Activated T-cell treated with anti-CD3 and anti-CD28 coated beads, Interleukin-2, amount 50 U/mL, for 72 hours (primary cell): ENCODE results near the gene TPI1. TPM values are rescaled to one million over a fixed set of nuclear protein-coding genes. Genes with fewer than 3 reads are reported as not detected.

Source experiments
- ATAC-seq, 2 donors: fragments of 150-1000 bp; cut with Tn5 transposase; replicated peaks in 1 of 2; 2 replicates each; pipeline ENCODE4 v1.10.0; 2021; ENCODE audit warnings: moderate library complexity in 2 of 2, mild to moderate bottlenecking in 1 of 2
- DNase-seq, 2 donors: peaks; one replicate each; pipeline ENCODE4 v3.0.0; 2021 to 2022; ENCODE audit warnings: mixed read lengths in 1 of 2
- H3K27ac Mint-ChIP-seq: one replicate; pipeline ENCODE4 v1.8.0; 2022; ENCODE audit warnings: mild to moderate bottlenecking, moderate library complexity, mixed read lengths
- H3K27me3 Mint-ChIP-seq: one replicate; pipeline ENCODE4 v1.8.0; 2022; ENCODE audit warnings: low read depth, mixed read lengths
- H3K36me3 Mint-ChIP-seq, 2 donors: one replicate each; pipeline ENCODE4 v1.8.0; 2022; ENCODE audit warnings: mixed read lengths in 2 of 2, mild to moderate bottlenecking in 1 of 2; ENCODE audit not compliant: insufficient read depth in 2 of 2
- H3K4me1 Mint-ChIP-seq: one replicate; pipeline ENCODE4 v1.8.0; 2022; ENCODE audit warnings: low read depth, mixed read lengths
- H3K4me3 Mint-ChIP-seq, 2 donors: one replicate each; pipeline ENCODE4 v1.8.0; 2022; ENCODE audit warnings: mild to moderate bottlenecking in 2 of 2, mixed read lengths in 2 of 2, moderate library complexity in 2 of 2
- H3K9me3 Mint-ChIP-seq, 2 donors: one replicate each; pipeline ENCODE4 v1.8.0; 2022; ENCODE audit warnings: mixed read lengths in 2 of 2
- total RNA-seq, 2 donors: library from RNA; stranded (reverse); gene quantifications; one replicate each; pipeline ENCODE4 v1.2.3, GENCODE V29; 2022

TPI1 gene
- total RNA-seq, 2 donors from 2014 or later, result 504 to 562 TPM

- Mint-ChIP-seq H3K36me3 (peaks cover 0 to 3% of the 10 kb centered on the region in 2 donors), H3K9me3 (no peaks in the 10 kb centered on the region), H3K4me3 (no peak overlapping the region), H3K27ac (no peak overlapping the region), H3K4me1 (peaks cover 30% of the 10 kb centered on the region), H3K27me3 (peaks cover 33% of the 10 kb centered on the region)
- ATAC-seq, result no peak
- no peak for DNase-seq
Measured at GRCh38 chr12:6832125-6832524, 35.2 kb upstream of the TPI1 start.

- H3K9me3 Mint-ChIP-seq, result no peaks in the 10 kb centered on the region
Measured at GRCh38 chr12:6833189-6833890, 34.0 kb upstream of the TPI1 start.

GRCh38 chr12:6834254-6834653 is 33.1 kb upstream of the TPI1 start:
- DNase-seq (no peak), ATAC-seq (no peak)
- Mint-ChIP-seq H3K4me1 (peaks cover 15% of the 10 kb centered on the region), H3K27ac (no peak overlapping the region), H3K27me3 (peaks cover 14% of the 10 kb centered on the region), H3K36me3 (peaks cover 0 to 1% of the 10 kb centered on the region in 2 donors), H3K4me3 (no peak overlapping the region), H3K9me3 (no peaks in the 10 kb centered on the region)

More at GRCh38 chr12:6833189-6833890, 34.0 kb upstream of the TPI1 start:
- ATAC-seq (no peak), DNase-seq (no peak)
- peaks cover 21% of the 10 kb centered on the region for H3K27me3 Mint-ChIP-seq
- H3K36me3 Mint-ChIP-seq, result peaks cover 0 to 1% of the 10 kb centered on the region in 2 donors
- H3K27ac Mint-ChIP-seq, result no peak overlapping the region
- no peak overlapping the region for H3K4me3 Mint-ChIP-seq
- peaks cover 19% of the 10 kb centered on the region for H3K4me1 Mint-ChIP-seq

- DNase-seq, result no peak
- H3K9me3 Mint-ChIP-seq, result no peaks in the 10 kb centered on the region
- H3K4me3 Mint-ChIP-seq, result no peak overlapping the region
- peaks cover 11% of the 10 kb centered on the region for H3K4me1 Mint-ChIP-seq
- peaks cover 0 to 1% of the 10 kb centered on the region in 2 donors for H3K36me3 Mint-ChIP-seq
- no peak for ATAC-seq
- H3K27ac Mint-ChIP-seq, result no peak overlapping the region
- H3K27me3 Mint-ChIP-seq, result peaks cover 13% of the 10 kb centered on the region
Measured at GRCh38 chr12:6834873-6835272, 32.5 kb upstream of the TPI1 start.

GRCh38 chr12:6836851-6837250 is 30.5 kb upstream of the TPI1 start:
- no peak overlapping the region for H3K4me3 Mint-ChIP-seq
- no peaks in the 10 kb centered on the region for H3K9me3 Mint-ChIP-seq
- no peaks in the 10 kb centered on the region for H3K36me3 Mint-ChIP-seq
- no peak for ATAC-seq
- H3K4me1 Mint-ChIP-seq, result peaks cover 11% of the 10 kb centered on the region
- H3K27ac Mint-ChIP-seq, result no peak overlapping the region
- no peaks in the 10 kb centered on the region for H3K27me3 Mint-ChIP-seq
- no peak for DNase-seq

- ATAC-seq (no peak), DNase-seq (no peak)
- Mint-ChIP-seq H3K4me3 (no peak overlapping the region), H3K27ac (no peak overlapping the region), H3K27me3 (no peaks in the 10 kb centered on the region), H3K9me3 (no peaks in the 10 kb centered on the region), H3K36me3 (no peaks in the 10 kb centered on the region), H3K4me1 (peaks cover 11% of the 10 kb centered on the region)
Measured at GRCh38 chr12:6837370-6838060, 29.8 kb upstream of the TPI1 start.

GRCh38 chr12:6838854-6839253 is 28.5 kb upstream of the TPI1 start:
- peaks cover 10% of the 10 kb centered on the region for H3K4me1 Mint-ChIP-seq
- H3K4me3 Mint-ChIP-seq, result no peak overlapping the region
- H3K36me3 Mint-ChIP-seq, result no peaks in the 10 kb centered on the region
- DNase-seq (no peak), ATAC-seq (no peak)
- no peaks in the 10 kb centered on the region for H3K9me3 Mint-ChIP-seq
- H3K27me3 Mint-ChIP-seq, result no peaks in the 10 kb centered on the region
- H3K27ac Mint-ChIP-seq, result no peak overlapping the region

GRCh38 chr12:6839482-6840201 is 27.7 kb upstream of the TPI1 start:
- Mint-ChIP-seq H3K36me3 (no peaks in the 10 kb centered on the region), H3K27me3 (no peaks in the 10 kb centered on the region), H3K4me3 (no peak overlapping the region), H3K4me1 (peaks cover 2% of the 10 kb centered on the region), H3K9me3 (no peaks in the 10 kb centered on the region), H3K27ac (no peak overlapping the region)
- ATAC-seq (no peak), DNase-seq (no peak)

GRCh38 chr12:6840330-6840729 is 27.0 kb upstream of the TPI1 start:
- DNase-seq (no peak), ATAC-seq (no peak)
- Mint-ChIP-seq H3K27ac (no peak overlapping the region), H3K4me1 (no peaks in the 10 kb centered on the region), H3K36me3 (peaks cover 0 to 2% of the 10 kb centered on the region in 2 donors), H3K27me3 (no peaks in the 10 kb centered on the region), H3K4me3 (no peak overlapping the region), H3K9me3 (no peaks in the 10 kb centered on the region)

- Mint-ChIP-seq H3K27me3 (no peaks in the 10 kb centered on the region), H3K4me3 (no peak within 1 kb of the TSS), H3K9me3 (no peaks in the 10 kb centered on the region), H3K36me3 (peaks cover 0 to 2% of the 10 kb centered on the region in 2 donors), H3K4me1 (no peaks in the 10 kb centered on the region), H3K27ac (no peak within 1 kb of the TSS)
- DNase-seq (no peak), ATAC-seq (no peak)
Measured at GRCh38 chr12:6840761-6841515, 26.4 kb upstream of the TPI1 start, which contains the start of gene GNB3. TSS of gene GNB3 (plus strand) at chr12:6840925. CDS start at chr12:6841288, 363 bp downstream.

- DNase-seq (no peak), ATAC-seq (no peak)
- H3K9me3 Mint-ChIP-seq, result no peaks in the 10 kb centered on the region
- H3K4me3 Mint-ChIP-seq, result no peak overlapping the region
- no peaks in the 10 kb centered on the region for H3K27me3 Mint-ChIP-seq
- no peak overlapping the region for H3K27ac Mint-ChIP-seq
- H3K4me1 Mint-ChIP-seq, result no peaks in the 10 kb centered on the region
- peaks cover 2 to 8% of the 10 kb centered on the region in 2 donors for H3K36me3 Mint-ChIP-seq
Measured at GRCh38 chr12:6842075-6842474, 25.3 kb upstream of the TPI1 start.

- ATAC-seq, result no peak
- Mint-ChIP-seq H3K4me3 (no peak overlapping the region), H3K9me3 (no peaks in the 10 kb centered on the region), H3K4me1 (peaks cover 6% of the 10 kb centered on the region), H3K27ac (no peak overlapping the region), H3K27me3 (no peaks in the 10 kb centered on the region), H3K36me3 (peaks cover 6 to 12% of the 10 kb centered on the region in 2 donors)
- DNase-seq, result no peak
Measured at GRCh38 chr12:6843118-6843902, 24.0 kb upstream of the TPI1 start.
